A673 (cell line): Measurements from ENCODE around the gene ADAM12.

Experiments
- CTCF ChIP-seq: fragments of 300-800, 200-600 bp; sonication (generic); conservative IDR thresholded peaks from 2 replicates; pipeline ENCODE4 v1.5.1; 2017; ENCODE audit warnings: low read depth, mild to moderate bottlenecking, antibody characterized with exemption, low read length, moderate library complexity, mixed read lengths
- EZH2 ChIP-seq: fragments of 200-600 bp; sonication (generic); IDR thresholded peaks from 2 replicates; pipeline ENCODE4 v1.6.1; 2017; ENCODE audit warnings: borderline replicate concordance, low read depth, mild to moderate bottlenecking, mixed read lengths, antibody characterized with exemption, low read length; ENCODE audit not compliant: poor library complexity, severe bottlenecking

GRCh38 chr10:126015413-126015812, 372.9 kb downstream of the ADAM12 start:
- TF ChIP-seq CTCF (no peak), EZH2 (no peak)
